Measurements from ENCODE around the gene ARHGEF16.

DNA sequence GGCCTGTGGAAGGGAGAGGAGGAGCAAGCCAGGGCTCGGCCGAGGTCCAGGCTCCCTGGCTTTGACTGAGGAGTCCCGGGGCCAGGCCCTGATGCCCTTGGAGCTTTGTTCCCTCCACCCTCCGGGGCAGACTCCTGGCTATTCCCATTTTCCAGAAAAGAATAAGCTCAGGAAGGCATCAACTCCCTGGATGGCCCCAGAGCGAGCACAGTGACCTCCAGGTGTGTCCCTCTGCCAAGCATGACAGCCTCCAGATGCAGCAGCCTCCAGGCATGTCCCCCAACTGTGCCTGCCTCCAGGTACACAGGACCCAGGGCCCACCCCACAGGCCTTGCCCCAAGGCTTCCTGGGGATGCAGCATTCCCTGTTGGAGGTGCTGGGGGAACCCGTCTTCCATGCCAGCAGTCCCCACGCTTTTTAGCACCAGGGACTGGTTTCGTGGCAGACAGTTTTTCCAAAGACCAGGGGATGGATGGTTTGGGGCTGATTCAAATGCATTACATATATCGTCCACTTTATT, 15.7 kb upstream of the ARHGEF16 start:
- TF ChIP-seq, protein P1, sequence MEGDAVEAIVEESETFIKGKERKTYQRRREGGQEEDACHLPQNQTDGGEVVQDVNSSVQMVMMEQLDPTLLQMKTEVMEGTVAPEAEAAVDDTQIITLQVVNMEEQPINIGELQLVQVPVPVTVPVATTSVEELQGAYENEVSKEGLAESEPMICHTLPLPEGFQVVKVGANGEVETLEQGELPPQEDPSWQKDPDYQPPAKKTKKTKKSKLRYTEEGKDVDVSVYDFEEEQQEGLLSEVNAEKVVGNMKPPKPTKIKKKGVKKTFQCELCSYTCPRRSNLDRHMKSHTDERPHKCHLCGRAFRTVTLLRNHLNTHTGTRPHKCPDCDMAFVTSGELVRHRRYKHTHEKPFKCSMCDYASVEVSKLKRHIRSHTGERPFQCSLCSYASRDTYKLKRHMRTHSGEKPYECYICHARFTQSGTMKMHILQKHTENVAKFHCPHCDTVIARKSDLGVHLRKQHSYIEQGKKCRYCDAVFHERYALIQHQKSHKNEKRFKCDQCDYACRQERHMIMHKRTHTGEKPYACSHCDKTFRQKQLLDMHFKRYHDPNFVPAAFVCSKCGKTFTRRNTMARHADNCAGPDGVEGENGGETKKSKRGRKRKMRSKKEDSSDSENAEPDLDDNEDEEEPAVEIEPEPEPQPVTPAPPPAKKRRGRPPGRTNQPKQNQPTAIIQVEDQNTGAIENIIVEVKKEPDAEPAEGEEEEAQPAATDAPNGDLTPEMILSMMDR (IDR thresholded peaks at IDR 0.05), result no peak
- no peak for TF ChIP-seq EZH2 (IDR thresholded peaks at IDR 0.05; ENCODE audit: borderline replicate concordance, insufficient read depth, low read depth, low read length, poor library complexity, severe bottlenecking)
